Left lung (tissue), 10 donors: ENCODE results near the gene GLIPR1L2. TPM values are rescaled to one million over a fixed set of nuclear protein-coding genes. Genes with fewer than 3 reads are reported as not detected.
"Not testable (repeated sequence)": the region's sequence is repeated elsewhere in the genome, so short reads cannot be mapped to it uniquely, and the experiment has no call there.

Experiments
- ATAC-seq: fragments of 200-7000 bp; cut with Tn5 transposase; one replicate; pipeline ENCODE4 v1.9.1; 2020; ENCODE audit warnings: moderate library complexity
- DNase-seq, 4 donors: peaks; one replicate each; pipeline ENCODE4 v3.0.0-alpha.2; 2013 to 2020
- H3K27ac ChIP-seq, 2 donors: fragments of 200-600 bp; sonication (generic) in 1 of 2; one replicate each; pipeline versions ENCODE4 v1.5.0 to v1.8.0; 2020 to 2021
- H3K27me3 ChIP-seq, 2 donors: fragments of 200-600 bp; sonication (generic) in 1 of 2; one replicate each; pipeline versions ENCODE4 v1.5.0 to v1.8.0; 2020 to 2021
- H3K36me3 ChIP-seq, 2 donors: fragments of 200-600 bp; sonication (generic) in 1 of 2; one replicate each; pipeline versions ENCODE4 v1.5.0 to v1.8.0; 2020 to 2021
- H3K4me1 ChIP-seq, 2 donors: fragments of 200-600 bp; one replicate each; pipeline ENCODE4 v1.8.0; 2021
- H3K4me3 ChIP-seq, 2 donors: fragments of 200-600 bp; sonication (generic) in 1 of 2; one replicate each; pipeline versions ENCODE4 v1.5.0 to v1.8.0; 2020 to 2021; ENCODE audit warnings: mild to moderate bottlenecking in 1 of 2
- H3K9me3 ChIP-seq, 2 donors: fragments of 200-600 bp; sonication (generic) in 1 of 2; one replicate each; pipeline versions ENCODE4 v1.5.0 to v1.8.0; 2020 to 2021
- CTCF ChIP-seq, 2 donors: fragments of 200-600 bp; sonication (generic) in 1 of 2; IDR thresholded peaks; one replicate each; pipeline versions ENCODE4 v1.5.0 to v1.8.0; 2021; ENCODE audit warnings: antibody characterized with exemption in 2 of 2
- intact Hi-C, 2 donors: fragments of 100-400 bp; cut with DNase I; formaldehyde crosslinking; loops; one replicate each; pipeline versions ENCODE4 v1.11.2 to v1.14.2; 2022
- polyA plus RNA-seq, 6 donors: library from polyadenylated mRNA; unstranded; fragments of 120-200 nt; gene quantifications; one replicate each; pipeline ENCODE4 v1.2.1, GENCODE V29; 2013; ENCODE audit not compliant: insufficient read length in 6 of 6
- total RNA-seq, 2 donors: library from RNA; stranded (reverse); fragmentation: NEBNext Ultra II Directional; extraction: Animal tissue kit (Norgen Biotek cat#: 25700); gene quantifications; one replicate each; pipeline ENCODE4 v1.2.1, GENCODE V29; 2021
- donor health status: DM: no; HTN: yes; CAD: no.
- donor health status: DM: no; HTN: no; CAD: no.

Gene GLIPR1L2
- total and polyA plus RNA-seq, 8 donors = 0.52 to 3.0 (median 1.7) TPM

- no peak for ATAC-seq
- intact Hi-C loops = no loop called here
- no peak for DNase-seq
Measured at GRCh38 chr12:75455839-75456238, 65.0 kb downstream of the GLIPR1L2 start.

GRCh38 chr12:75457191-75457590 is 66.3 kb downstream of the GLIPR1L2 start:
- Histone ChIP-seq H3K4me3 (no peak overlapping the region), H3K9me3 (peaks cover 0 to 16% of the 10 kb centered on the region in 2 donors), H3K27me3 (no peaks in the 10 kb centered on the region), H3K4me1 (peaks cover 0 to 5% of the 10 kb centered on the region in 2 donors), H3K36me3 (no peaks in the 10 kb centered on the region), H3K27ac (no peak overlapping the region)
- no peak for TF ChIP-seq CTCF (IDR thresholded peaks at IDR 0.05)
- intact Hi-C loops = no loop called here
- ATAC-seq (no peak), DNase-seq (no peak)

More at GRCh38 chr12:75455839-75456238, 65.0 kb downstream of the GLIPR1L2 start:
- no peaks in the 10 kb centered on the region for H3K27me3 ChIP-seq
- H3K4me3 ChIP-seq = no peak overlapping the region
- no peaks in the 10 kb centered on the region for H3K36me3 ChIP-seq
- no peak overlapping the region for H3K27ac ChIP-seq
- TF ChIP-seq CTCF (IDR thresholded peaks at IDR 0.05) = no peak
- peaks cover 0 to 5% of the 10 kb centered on the region in 2 donors for H3K4me1 ChIP-seq
- peaks cover 0 to 16% of the 10 kb centered on the region in 2 donors for H3K9me3 ChIP-seq

- H3K9me3 ChIP-seq = peaks cover 0 to 16% of the 10 kb centered on the region in 2 donors
- H3K4me1 ChIP-seq, ATAC-seq, H3K27ac ChIP-seq, H3K27me3 ChIP-seq, H3K4me3 ChIP-seq, DNase-seq, H3K36me3 ChIP-seq, intact Hi-C loops: not testable (repeated sequence)
Measured at GRCh38 chr12:75457866-75458265, 67.0 kb downstream of the GLIPR1L2 start.

GRCh38 chr12:75459755-75460154 is 68.9 kb downstream of the GLIPR1L2 start:
- ATAC-seq = no peak
- Histone ChIP-seq H3K27ac (no peak overlapping the region), H3K9me3 (peaks cover 0 to 23% of the 10 kb centered on the region in 2 donors), H3K36me3 (no peaks in the 10 kb centered on the region), H3K4me3 (no peak overlapping the region), H3K4me1 (peaks cover 0 to 5% of the 10 kb centered on the region in 2 donors), H3K27me3 (no peaks in the 10 kb centered on the region)
- no peak for DNase-seq
- intact Hi-C loops = no loop called here
- no peak for TF ChIP-seq CTCF (IDR thresholded peaks at IDR 0.05)

GRCh38 chr12:75460204-75460603 is 69.3 kb downstream of the GLIPR1L2 start:
- Histone ChIP-seq H3K27me3 (no peaks in the 10 kb centered on the region), H3K27ac (no peak overlapping the region), H3K36me3 (no peaks in the 10 kb centered on the region), H3K4me1 (peaks cover 0 to 5% of the 10 kb centered on the region in 2 donors), H3K9me3 (peaks cover 0 to 27% of the 10 kb centered on the region in 2 donors), H3K4me3 (no peak overlapping the region)
- TF ChIP-seq CTCF (IDR thresholded peaks at IDR 0.05) = no peak
- DNase-seq (no peak), ATAC-seq (no peak)
- intact Hi-C loops = no loop called here
